T-helper 1 cell treated with Interleukin-12 subunit alpha and Interleukin-12 subunit beta and Interleukin-4 antibody, amounts not matched to agents 30 μg/mL and 1 μg/mL, for 36 hours (primary cell): Measurements from ENCODE around the gene USP5.

Source experiments
- H3K27ac Mint-ChIP-seq: one replicate; pipeline ENCODE4 v1.8.0; 2021; ENCODE audit warnings: mild to moderate bottlenecking, mixed read lengths
- H3K27me3 Mint-ChIP-seq: one replicate; pipeline ENCODE4 v1.8.0; 2021; ENCODE audit warnings: low read depth, mixed read lengths
- H3K36me3 Mint-ChIP-seq: one replicate; pipeline ENCODE4 v1.8.0; 2021; ENCODE audit warnings: low read depth, mixed read lengths
- H3K4me1 Mint-ChIP-seq: one replicate; pipeline ENCODE4 v1.8.0; 2021; ENCODE audit warnings: low read depth, mixed read lengths
- H3K4me3 Mint-ChIP-seq: one replicate; pipeline ENCODE4 v1.8.0; 2021; ENCODE audit warnings: mild to moderate bottlenecking, moderate library complexity, mixed read lengths
- H3K9me3 Mint-ChIP-seq: one replicate; pipeline ENCODE4 v1.8.0; 2021; ENCODE audit warnings: mixed read lengths

The USP5 gene

DNA sequence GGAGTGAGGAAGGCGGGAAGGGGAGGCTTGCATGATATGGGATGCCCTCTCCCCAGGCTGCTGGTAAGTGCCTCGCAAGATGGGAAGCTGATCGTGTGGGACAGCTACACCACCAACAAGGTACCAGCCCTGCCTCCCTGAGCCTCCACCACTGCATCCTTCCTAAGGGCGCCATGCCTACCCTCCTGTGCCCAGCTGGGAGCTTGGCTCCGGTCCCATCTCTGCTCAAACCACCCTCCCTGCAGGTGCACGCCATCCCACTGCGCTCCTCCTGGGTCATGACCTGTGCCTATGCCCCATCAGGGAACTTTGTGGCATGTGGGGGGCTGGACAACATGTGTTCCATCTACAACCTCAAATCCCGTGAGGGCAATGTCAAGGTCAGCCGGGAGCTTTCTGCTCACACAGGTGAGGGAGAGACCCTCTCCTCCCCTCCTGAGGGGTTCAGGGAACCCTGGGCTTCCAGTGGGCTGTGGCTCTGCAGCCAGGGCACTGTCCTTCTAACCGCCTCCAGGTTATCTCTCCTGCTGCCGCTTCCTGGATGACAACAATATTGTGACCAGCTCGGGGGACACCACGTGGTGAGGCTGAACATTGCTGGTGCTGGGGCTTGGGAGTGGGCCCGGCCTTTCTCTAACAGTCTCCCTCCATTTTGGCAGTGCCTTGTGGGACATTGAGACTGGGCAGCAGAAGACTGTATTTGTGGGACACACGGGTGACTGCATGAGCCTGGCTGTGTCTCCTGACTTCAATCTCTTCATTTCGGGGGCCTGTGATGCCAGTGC, 8.6 kb upstream of the USP5 start:
- Mint-ChIP-seq H3K4me1 (peaks cover 2% of the 10 kb centered on the region), H3K27me3 (no peaks in the 10 kb centered on the region), H3K4me3 (no peak overlapping the region), H3K27ac (no peak overlapping the region), H3K9me3 (no peaks in the 10 kb centered on the region), H3K36me3 (peaks cover 15% of the 10 kb centered on the region)

DNA sequence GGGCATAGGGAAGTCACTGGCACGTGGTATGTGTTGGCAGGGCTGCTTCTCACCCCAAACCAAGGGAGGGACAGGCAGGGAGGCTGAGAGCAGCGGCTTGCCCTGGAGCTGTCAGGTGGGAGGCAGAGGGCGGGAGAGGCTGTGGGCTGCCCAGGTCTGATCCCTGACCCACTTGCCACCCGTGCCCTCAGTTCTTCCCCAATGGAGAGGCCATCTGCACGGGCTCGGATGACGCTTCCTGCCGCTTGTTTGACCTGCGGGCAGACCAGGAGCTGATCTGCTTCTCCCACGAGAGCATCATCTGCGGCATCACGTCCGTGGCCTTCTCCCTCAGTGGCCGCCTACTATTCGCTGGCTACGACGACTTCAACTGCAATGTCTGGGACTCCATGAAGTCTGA, 6.6 kb upstream of the USP5 start:
- Mint-ChIP-seq H3K9me3 (no peaks in the 10 kb centered on the region), H3K27ac (no peak overlapping the region), H3K36me3 (peaks cover 26% of the 10 kb centered on the region), H3K27me3 (no peaks in the 10 kb centered on the region), H3K4me3 (no peak overlapping the region), H3K4me1 (peaks cover 20% of the 10 kb centered on the region)

DNA sequence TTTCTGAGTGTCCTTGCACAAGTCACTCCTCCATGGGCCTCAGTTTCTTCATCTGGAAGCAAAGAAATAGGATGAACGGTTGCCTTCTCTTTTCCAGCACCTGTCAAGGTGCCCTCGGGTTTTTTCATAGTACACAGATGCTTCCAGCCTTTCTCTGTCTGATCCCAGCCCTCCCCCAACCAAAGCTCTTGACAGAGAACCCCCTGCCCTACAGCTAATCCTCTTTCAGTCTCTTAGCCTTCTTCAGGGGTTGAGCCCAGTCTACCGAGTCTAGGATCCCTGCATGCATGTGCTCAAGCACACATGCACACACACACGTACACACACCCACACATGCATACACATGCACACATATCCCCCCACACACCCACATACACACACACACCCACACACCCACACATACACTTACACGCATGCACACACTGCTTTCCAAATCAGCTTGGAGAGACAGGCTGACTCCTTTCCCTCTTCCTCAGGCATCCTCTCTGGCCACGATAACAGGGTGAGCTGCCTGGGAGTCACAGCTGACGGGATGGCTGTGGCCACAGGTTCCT, 5.6 kb upstream of the USP5 start:
- Mint-ChIP-seq H3K4me3 (no peak overlapping the region), H3K36me3 (peaks cover 30% of the 10 kb centered on the region), H3K4me1 (peaks cover 25% of the 10 kb centered on the region), H3K27me3 (no peaks in the 10 kb centered on the region), H3K27ac (no peak overlapping the region), H3K9me3 (no peaks in the 10 kb centered on the region)

DNA sequence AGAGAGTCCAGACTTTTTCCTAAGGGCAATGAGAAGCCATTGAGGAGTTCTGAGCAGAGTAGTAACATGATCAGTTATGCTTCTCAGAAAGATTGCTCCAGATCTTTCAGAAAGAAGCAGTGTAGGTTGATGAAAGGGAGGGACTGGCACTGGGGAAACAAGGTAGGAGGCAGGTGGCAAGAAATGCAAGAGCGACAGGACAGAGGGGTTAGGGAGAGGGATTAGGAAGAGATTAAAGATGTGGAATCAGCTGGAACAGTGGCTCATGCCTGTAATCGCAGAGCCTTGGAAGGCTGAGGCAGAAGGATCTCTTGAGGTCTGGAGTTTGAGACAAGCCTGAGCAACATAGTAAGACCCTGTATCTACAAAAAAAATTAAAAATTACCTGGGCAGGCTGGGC, 4.3 kb upstream of the USP5 start:
- no peak overlapping the region for H3K27ac Mint-ChIP-seq
- peaks cover 30% of the 10 kb centered on the region for H3K36me3 Mint-ChIP-seq
- H3K4me1 Mint-ChIP-seq: peaks cover 25% of the 10 kb centered on the region
- no peaks in the 10 kb centered on the region for H3K9me3 Mint-ChIP-seq
- no peaks in the 10 kb centered on the region for H3K27me3 Mint-ChIP-seq
- H3K4me3 Mint-ChIP-seq: peak overlapping the region; percentile 18

DNA sequence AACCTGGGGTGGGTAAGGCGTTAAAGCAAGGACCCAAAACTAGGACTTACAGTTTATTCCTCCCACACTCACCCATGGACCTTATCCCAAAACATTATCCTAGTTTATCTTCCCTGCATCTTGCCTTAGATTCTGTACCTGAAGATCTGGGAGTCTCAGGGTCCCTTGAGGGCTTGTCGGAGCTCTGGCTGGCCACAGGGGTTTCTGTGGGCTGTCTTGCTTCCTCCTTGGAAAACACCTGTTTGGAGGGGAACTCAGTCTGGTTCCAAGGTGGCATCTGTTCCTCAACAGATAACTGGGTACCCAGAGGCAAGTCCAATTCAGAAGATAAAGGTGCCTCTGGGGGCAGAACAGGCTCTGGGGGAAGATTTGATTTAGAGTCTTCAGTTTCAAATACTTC, 2.5 kb upstream of the USP5 start:
- H3K27me3 Mint-ChIP-seq: no peaks in the 10 kb centered on the region
- H3K4me3 Mint-ChIP-seq: peak overlapping the region; percentile 89
- H3K27ac Mint-ChIP-seq: peak overlapping the region; percentile 38
- H3K9me3 Mint-ChIP-seq: no peaks in the 10 kb centered on the region
- peaks cover 35% of the 10 kb centered on the region for H3K36me3 Mint-ChIP-seq
- H3K4me1 Mint-ChIP-seq: peaks cover 39% of the 10 kb centered on the region

DNA sequence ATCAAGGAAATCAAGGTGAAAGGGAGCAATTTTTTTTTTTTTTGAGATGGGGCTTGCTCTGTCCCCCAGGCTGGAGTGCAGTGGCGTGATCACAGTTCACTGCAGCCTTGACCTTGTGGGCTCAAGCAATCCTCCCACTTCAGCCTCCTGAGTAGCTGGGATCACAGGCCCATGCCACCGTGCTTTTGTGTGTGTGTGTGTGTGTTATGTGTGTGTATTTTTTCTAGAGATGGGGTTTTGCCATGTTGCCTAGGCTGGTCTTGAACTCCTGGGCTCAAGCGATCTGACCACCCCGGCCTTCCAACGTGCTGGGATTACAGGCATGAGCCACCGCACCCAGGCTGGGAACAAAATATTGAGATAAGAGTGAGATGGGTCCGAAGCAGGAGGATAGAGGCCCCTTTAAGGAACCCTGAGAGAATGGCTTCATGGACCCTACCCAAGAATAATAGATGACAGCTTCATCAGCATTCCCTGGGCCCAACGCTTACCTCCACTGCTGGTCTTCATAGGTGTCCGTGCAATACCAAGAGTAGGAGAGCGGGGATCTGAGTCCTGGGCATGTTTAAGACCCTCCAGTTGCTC, 1.9 kb upstream of the USP5 start:
- Mint-ChIP-seq H3K27me3 (no peaks in the 10 kb centered on the region), H3K27ac (peak overlapping the region; percentile 52), H3K4me3 (peak overlapping the region; percentile 89), H3K4me1 (peaks cover 41% of the 10 kb centered on the region), H3K9me3 (no peaks in the 10 kb centered on the region), H3K36me3 (peaks cover 31% of the 10 kb centered on the region)

DNA sequence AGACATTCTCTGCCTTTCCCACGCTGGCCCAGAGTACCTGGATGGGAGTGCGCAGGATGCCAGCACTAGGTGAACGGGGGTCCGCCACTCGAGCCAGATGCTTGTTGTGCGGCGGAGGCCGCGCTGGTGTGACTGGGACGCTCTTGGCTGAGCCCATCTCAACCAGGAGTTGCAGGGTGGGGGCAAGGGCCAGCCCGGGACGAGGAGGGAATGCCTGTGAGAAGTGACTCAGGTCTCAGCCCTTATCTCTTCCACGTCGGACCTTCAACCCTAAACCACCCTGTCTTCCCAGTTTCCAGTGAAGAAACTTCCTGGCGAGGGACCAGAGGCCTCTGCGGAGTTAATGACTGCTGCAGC, 1.2 kb upstream of the USP5 start:
- Mint-ChIP-seq H3K27ac (peak overlapping the region; percentile 99), H3K4me3 (peak overlapping the region; percentile 89)

DNA sequence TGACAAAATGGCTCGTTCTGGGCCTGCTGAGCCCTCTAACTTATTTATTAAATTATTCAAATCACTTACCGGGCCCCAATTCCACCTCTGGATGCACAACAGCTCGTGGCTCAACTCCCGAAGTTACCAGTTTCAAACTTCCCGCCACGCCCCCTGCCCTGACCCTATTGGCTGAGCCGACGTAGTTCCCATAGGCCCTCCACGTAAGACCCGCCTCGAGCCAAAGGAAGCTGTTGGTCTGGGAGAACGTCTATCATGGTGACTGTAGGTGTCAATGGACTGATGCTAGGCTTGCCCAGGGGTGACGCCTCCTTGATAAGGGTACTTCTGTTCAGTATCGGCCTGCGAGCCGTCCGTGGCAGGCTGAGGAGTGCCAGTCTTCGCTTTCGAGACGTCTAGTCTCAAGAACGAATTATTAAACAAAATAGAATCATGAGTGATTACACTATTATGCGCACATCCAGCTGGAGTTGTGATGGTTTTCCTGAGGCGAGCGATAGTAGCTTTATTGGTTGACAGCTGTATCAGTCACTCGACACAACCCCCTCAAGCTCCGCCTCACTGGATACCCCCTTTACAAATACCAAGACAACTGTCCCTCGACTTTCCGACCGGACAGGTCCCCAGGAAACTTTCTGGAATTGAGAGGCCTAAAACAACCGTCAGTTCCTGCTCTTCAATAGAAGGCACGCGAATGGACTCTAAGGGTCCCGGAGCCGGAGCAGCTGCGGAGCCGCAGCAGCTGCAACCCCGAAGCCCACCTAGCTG, 613 bp upstream of the USP5 start, which contains the start of gene CDCA3:
Gene CDCA3 (minus strand): TSS at position 134 of the 768 bp plus-strand sequence. CDS start 334 bp downstream, outside the sequence.
- H3K36me3 Mint-ChIP-seq: peaks cover 34% of the 10 kb centered on the region

More for the DNA sequence above, 1.2 kb upstream of the USP5 start:
- no peaks in the 10 kb centered on the region for H3K27me3 Mint-ChIP-seq
- peaks cover 33% of the 10 kb centered on the region for H3K36me3 Mint-ChIP-seq
- H3K4me1 Mint-ChIP-seq: peaks cover 41% of the 10 kb centered on the region
- H3K9me3 Mint-ChIP-seq: no peaks in the 10 kb centered on the region

DNA sequence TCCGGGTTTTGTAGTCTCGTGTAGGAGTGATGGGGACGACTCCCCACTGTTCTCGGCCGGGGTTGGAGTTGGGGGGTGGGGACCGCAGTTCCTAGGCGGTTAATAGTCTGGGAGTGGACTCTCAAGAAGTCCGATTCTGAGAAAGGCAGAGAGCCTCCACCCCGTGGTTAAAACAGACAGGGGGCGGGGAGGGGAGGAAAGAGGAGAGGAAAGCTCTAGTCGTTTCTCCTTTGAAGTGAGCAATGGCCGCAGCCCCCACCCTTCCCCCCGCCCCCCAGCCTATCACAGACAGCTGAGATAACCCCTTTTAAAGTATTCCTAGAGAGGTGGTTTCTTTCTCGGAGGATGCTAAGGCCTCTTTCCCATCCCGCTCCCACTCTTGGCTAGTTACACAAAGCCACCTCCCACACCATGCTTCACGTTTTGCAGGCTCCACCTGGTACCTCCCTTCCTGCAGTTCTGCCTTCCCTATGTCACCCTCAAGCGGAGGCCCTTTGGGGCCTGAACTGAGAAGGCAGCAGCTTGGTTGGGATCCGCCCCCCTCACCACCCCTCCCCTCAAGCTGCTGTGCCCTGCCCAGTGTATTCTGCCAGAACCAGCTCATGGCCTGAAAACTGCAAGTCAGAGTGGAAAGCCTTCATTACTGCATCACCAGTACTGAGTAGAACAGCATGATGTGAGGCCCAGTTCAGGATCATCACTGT, 853 bp downstream of the USP5 start:
- Mint-ChIP-seq H3K4me1 (peaks cover 42% of the 10 kb centered on the region), H3K9me3 (no peaks in the 10 kb centered on the region), H3K4me3 (peak overlapping the region; percentile 89), H3K27me3 (no peaks in the 10 kb centered on the region), H3K36me3 (peaks cover 34% of the 10 kb centered on the region), H3K27ac (peak overlapping the region; percentile 99)

More for the DNA sequence above, 613 bp upstream of the USP5 start, which contains the start of gene CDCA3:
- H3K9me3 Mint-ChIP-seq: no peaks in the 10 kb centered on the region
- H3K27ac Mint-ChIP-seq: peak within 1 kb of the TSS; percentile 99
- peak within 1 kb of the TSS; percentile 89 for H3K4me3 Mint-ChIP-seq
- peaks cover 42% of the 10 kb centered on the region for H3K4me1 Mint-ChIP-seq
- H3K27me3 Mint-ChIP-seq: no peaks in the 10 kb centered on the region

DNA sequence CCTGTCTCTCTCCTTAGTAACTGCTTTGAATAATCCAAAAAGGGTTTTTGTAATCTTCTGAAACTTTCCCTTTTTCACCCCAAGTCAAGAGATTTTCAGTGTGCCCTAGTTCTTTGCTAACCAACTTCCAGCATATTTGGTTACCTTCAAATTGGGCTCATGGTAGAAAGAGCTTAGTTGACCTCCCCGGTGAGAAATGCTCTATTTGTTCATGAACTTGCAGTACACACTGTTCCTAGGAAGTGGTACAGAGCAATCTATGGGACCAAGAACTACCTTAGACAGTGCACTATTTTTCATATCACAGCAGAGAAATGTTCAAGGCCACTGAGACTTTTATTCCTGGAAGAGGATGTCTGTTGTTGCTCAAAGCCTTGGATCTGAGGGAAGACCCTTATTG, 1.7 kb downstream of the USP5 start:
- peaks cover 35% of the 10 kb centered on the region for H3K36me3 Mint-ChIP-seq
- H3K4me3 Mint-ChIP-seq: peak overlapping the region; percentile 89
- peaks cover 37% of the 10 kb centered on the region for H3K4me1 Mint-ChIP-seq
- H3K27ac Mint-ChIP-seq: peak overlapping the region; percentile 99
- no peaks in the 10 kb centered on the region for H3K9me3 Mint-ChIP-seq
- H3K27me3 Mint-ChIP-seq: no peaks in the 10 kb centered on the region

DNA sequence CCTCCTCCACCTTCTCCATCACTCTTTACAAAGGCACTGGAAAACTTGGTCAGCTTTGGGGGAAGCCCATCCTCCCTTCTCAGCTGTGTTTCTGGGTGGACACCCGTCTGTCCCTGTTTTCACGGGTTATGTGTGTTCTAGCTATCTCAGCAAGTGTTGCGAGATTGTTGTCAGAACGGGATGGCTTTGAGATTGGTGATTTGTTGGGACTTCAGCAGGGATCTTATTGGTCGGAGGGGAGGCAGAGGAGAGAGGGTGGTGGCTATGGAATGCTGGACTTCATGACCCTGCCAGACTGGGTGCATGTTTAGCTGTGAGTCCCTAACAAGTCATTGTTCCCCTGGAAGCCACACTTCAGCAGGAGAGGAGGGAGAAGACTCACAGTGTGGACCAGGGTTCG, 2.1 kb downstream of the USP5 start:
- Mint-ChIP-seq H3K27ac (peak overlapping the region; percentile 39), H3K36me3 (peaks cover 35% of the 10 kb centered on the region), H3K9me3 (no peaks in the 10 kb centered on the region), H3K4me1 (peaks cover 34% of the 10 kb centered on the region), H3K27me3 (no peaks in the 10 kb centered on the region), H3K4me3 (peak overlapping the region; percentile 89)

DNA sequence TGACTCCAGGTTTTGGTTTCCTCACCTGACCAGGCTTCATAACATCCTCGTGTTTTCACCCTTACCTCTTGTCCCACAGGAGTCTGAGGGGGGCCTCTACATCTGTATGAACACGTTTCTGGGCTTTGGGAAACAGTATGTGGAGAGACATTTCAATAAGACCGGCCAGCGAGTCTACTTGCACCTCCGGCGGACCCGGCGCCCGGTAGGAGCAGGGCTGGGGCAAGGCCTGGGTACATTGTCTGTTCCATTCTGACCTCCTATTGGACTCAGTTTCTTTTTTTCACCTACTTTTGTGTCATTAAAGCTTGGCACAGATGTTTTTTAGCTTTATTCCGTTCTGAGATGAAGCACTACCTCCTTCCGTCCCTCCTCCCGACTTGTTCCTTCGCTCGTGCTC, 3.4 kb downstream of the USP5 start:
- Mint-ChIP-seq H3K4me3 (no peak overlapping the region), H3K27me3 (no peaks in the 10 kb centered on the region), H3K4me1 (peaks cover 23% of the 10 kb centered on the region), H3K9me3 (no peaks in the 10 kb centered on the region), H3K27ac (no peak overlapping the region), H3K36me3 (peaks cover 29% of the 10 kb centered on the region)

DNA sequence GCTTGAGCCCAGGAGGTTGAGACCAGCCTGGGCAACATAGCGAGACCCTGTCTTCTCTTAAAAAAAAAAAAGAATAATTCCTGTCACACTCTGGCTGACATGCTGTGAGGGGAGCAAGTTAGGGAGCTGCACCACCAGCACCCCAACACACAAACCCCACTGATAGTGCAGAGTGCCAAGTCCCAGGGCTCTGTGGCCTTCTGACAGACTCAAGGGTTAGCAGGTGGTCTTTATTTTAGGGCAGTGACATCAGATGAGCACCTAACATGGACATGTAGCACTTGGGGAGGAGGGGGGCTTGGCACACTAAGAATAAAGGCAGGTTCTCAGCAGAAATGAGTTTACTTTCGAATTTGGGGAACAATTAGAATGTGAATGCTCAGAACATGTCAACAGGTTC, 6.8 kb downstream of the USP5 start:
- Mint-ChIP-seq H3K9me3 (no peaks in the 10 kb centered on the region), H3K4me1 (peaks cover 7% of the 10 kb centered on the region), H3K4me3 (no peak overlapping the region), H3K36me3 (peaks cover 42% of the 10 kb centered on the region), H3K27ac (no peak overlapping the region), H3K27me3 (no peaks in the 10 kb centered on the region)

DNA sequence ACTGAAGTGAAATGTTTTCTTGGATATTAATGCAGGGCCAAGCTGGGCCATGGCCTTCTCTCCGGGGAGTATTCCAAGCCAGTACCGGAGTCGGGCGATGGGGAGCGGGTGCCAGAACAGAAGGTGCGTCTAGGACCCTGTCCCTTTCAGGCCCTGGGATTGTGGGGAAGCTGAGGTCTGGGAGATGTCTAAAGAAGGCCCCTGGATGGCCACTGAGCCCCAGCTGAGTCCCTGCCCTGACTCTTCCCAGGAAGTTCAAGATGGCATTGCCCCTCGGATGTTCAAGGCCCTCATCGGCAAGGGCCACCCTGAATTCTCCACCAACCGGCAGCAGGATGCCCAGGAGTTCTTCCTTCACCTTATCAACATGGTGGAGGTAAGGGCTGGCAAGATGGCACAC, 8.2 kb downstream of the USP5 start:
- Mint-ChIP-seq H3K9me3 (no peaks in the 10 kb centered on the region), H3K4me3 (no peak overlapping the region), H3K27me3 (no peaks in the 10 kb centered on the region), H3K27ac (no peak overlapping the region), H3K36me3 (peaks cover 46% of the 10 kb centered on the region), H3K4me1 (peaks cover 1% of the 10 kb centered on the region)
